HEK293 (cell line): ENCODE data around the gene CDK8.

Experiments used
- MZF1 ChIP-seq: fragments of 450-650 bp; formaldehyde crosslinking; IDR thresholded peaks from 2 replicates; pipeline ENCODE4 v1.5.1; 2017; ENCODE audit warnings: missing biosample characterization, missing genetic modification characterization, borderline replicate concordance
- OSR2 ChIP-seq: fragments of 450-650 bp; formaldehyde crosslinking; IDR thresholded peaks from 2 replicates; pipeline ENCODE4 v1.5.1; 2016; ENCODE audit warnings: missing biosample characterization, missing genetic modification characterization
- RBAK ChIP-seq: fragments of 450-650 bp; formaldehyde crosslinking; IDR thresholded peaks from 2 replicates; pipeline ENCODE4 v1.5.1; 2016; ENCODE audit warnings: missing biosample characterization, missing genetic modification characterization
- REPIN1 ChIP-seq: fragments of 450-650 bp; formaldehyde crosslinking; IDR thresholded peaks from 2 replicates; pipeline ENCODE4 v1.5.1; 2017; ENCODE audit warnings: missing biosample characterization, missing genetic modification characterization, low read depth
- YY1 ChIP-seq: fragments of 450-650 bp; formaldehyde crosslinking; IDR thresholded peaks from 2 replicates; pipeline ENCODE4 v1.5.1; 2018; ENCODE audit warnings: missing biosample characterization, missing genetic modification characterization
- ZBTB21 ChIP-seq: fragments of 450-650 bp; formaldehyde crosslinking; IDR thresholded peaks from 2 replicates; pipeline ENCODE4 v1.5.1; 2017; ENCODE audit warnings: missing biosample characterization, missing genetic modification characterization
- ZFP41 ChIP-seq: fragments of 450-650 bp; formaldehyde crosslinking; IDR thresholded peaks from 2 replicates; pipeline ENCODE4 v1.5.1; 2016; ENCODE audit warnings: missing biosample characterization, missing genetic modification characterization, borderline replicate concordance
- ZNF140 ChIP-seq: fragments of 450-650 bp; formaldehyde crosslinking; IDR thresholded peaks from 2 replicates; pipeline ENCODE4 v1.5.1; 2016; ENCODE audit warnings: missing biosample characterization, missing genetic modification characterization
- ZNF560 ChIP-seq: fragments of 450-650 bp; formaldehyde crosslinking; IDR thresholded peaks from 2 replicates; pipeline ENCODE4 v1.5.1; 2017; ENCODE audit warnings: missing biosample characterization, missing genetic modification characterization, borderline replicate concordance
- ZNF571 ChIP-seq: fragments of 450-650 bp; formaldehyde crosslinking; IDR thresholded peaks from 2 replicates; pipeline ENCODE4 v1.5.0; 2017; ENCODE audit warnings: missing biosample characterization, missing genetic modification characterization
- TF ChIP-seq, protein P1 (sequence below): fragments of 450-650 bp; formaldehyde crosslinking; IDR thresholded peaks from 2 replicates; pipeline ENCODE4 v1.5.1; 2016; ENCODE audit warnings: missing biosample characterization, missing genetic modification characterization
- TF ChIP-seq, protein P2 (sequence below): fragments of 450-650 bp; formaldehyde crosslinking; IDR thresholded peaks from 2 replicates; pipeline ENCODE4 v1.5.1; 2016; ENCODE audit warnings: missing biosample characterization, missing genetic modification characterization, low read depth

DNA sequence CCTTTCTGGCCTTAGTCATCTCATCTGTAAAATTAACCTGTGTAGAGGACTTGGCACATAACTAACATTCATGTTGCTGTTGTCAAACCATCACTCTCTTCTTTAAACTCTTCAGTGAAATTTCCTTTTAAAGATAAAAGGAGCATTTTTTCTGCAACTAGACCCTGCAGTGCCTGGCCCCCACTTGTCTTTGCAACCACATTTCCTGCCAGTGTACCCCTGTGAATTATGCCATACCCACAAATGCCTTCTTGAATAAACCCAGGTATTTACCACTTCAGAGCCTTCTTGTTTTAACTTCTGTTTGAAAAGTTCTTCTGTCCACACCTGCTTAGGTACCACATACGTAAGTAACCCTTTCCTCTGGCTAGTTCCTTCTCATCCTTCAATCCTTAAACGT lies 118.8 kb downstream of the CDK8 start:
- TF ChIP-seq ZFP41 (tag by site-specific recombination): no peak
- TF ChIP-seq, protein P1, sequence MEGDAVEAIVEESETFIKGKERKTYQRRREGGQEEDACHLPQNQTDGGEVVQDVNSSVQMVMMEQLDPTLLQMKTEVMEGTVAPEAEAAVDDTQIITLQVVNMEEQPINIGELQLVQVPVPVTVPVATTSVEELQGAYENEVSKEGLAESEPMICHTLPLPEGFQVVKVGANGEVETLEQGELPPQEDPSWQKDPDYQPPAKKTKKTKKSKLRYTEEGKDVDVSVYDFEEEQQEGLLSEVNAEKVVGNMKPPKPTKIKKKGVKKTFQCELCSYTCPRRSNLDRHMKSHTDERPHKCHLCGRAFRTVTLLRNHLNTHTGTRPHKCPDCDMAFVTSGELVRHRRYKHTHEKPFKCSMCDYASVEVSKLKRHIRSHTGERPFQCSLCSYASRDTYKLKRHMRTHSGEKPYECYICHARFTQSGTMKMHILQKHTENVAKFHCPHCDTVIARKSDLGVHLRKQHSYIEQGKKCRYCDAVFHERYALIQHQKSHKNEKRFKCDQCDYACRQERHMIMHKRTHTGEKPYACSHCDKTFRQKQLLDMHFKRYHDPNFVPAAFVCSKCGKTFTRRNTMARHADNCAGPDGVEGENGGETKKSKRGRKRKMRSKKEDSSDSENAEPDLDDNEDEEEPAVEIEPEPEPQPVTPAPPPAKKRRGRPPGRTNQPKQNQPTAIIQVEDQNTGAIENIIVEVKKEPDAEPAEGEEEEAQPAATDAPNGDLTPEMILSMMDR (tag by site-specific recombination): no peak
- TF ChIP-seq RBAK (tag by site-specific recombination): no peak
- TF ChIP-seq OSR2 (tag by site-specific recombination): no peak
- no peak for TF ChIP-seq ZNF560 (tag by site-specific recombination)
- TF ChIP-seq REPIN1: no peak
- TF ChIP-seq, protein P2, sequence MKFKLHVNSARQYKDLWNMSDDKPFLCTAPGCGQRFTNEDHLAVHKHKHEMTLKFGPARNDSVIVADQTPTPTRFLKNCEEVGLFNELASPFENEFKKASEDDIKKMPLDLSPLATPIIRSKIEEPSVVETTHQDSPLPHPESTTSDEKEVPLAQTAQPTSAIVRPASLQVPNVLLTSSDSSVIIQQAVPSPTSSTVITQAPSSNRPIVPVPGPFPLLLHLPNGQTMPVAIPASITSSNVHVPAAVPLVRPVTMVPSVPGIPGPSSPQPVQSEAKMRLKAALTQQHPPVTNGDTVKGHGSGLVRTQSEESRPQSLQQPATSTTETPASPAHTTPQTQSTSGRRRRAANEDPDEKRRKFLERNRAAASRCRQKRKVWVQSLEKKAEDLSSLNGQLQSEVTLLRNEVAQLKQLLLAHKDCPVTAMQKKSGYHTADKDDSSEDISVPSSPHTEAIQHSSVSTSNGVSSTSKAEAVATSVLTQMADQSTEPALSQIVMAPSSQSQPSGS: no peak
- TF ChIP-seq YY1: no peak
- TF ChIP-seq ZBTB21 (tag by site-specific recombination): no peak
- no peak for TF ChIP-seq ZNF571 (tag by site-specific recombination)
- no peak for TF ChIP-seq MZF1
- no peak for TF ChIP-seq ZNF140 (tag by site-specific recombination)
